ENCODE measurements around the gene FGD2. TPM values are rescaled to one million over a fixed set of nuclear protein-coding genes. Genes with fewer than 3 reads are reported as not detected.

FGD2 gene
- total RNA-seq, 4 donors from 2014 or later = 11.6 to 34.5 (median 22.5) TPM

DNA sequence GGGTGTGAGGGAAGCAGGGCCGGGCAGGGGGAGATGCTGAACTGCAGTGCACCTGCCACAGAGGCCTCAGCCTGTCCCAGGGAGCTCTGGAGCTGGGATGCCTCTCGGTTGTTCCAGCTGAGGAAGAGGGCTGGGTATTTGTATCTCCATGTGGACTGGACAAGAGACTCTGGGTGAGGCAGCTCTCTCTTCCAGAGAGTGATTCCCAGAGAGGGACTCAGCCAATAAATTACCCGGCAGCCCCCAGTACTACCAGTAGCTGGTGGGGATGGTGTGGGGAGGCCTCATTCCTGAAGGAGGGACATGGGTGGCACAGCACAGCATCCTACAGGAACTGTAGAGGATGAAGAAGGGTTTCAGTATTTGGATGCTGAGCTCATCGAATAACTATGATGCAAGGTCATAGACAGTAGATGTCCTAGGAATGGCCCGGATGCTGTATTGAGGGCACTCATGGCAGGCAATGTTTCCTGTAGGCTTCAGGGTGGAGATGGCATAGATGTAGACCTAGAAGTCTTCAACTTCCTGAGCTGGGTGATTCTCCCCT lies 1.4 kb downstream of the FGD2 start:
- H3K4me3 ChIP-seq = peak overlapping the region in 1 of 2 donors; percentile 39
- H3K27me3 ChIP-seq = no peaks in the 10 kb centered on the region
- ATAC-seq = no peak
- H3K4me1 ChIP-seq = no peaks in the 10 kb centered on the region
- no peaks in the 10 kb centered on the region for H3K9me3 ChIP-seq
- no peaks in the 10 kb centered on the region for H3K36me3 ChIP-seq
- WGBS, 2 donors (ENCODE audit: low coverage in 1 of 2) = 69 to 90% methylated on average over 2 to 3 of the region's 5 CpGs
- TF ChIP-seq, protein P1, sequence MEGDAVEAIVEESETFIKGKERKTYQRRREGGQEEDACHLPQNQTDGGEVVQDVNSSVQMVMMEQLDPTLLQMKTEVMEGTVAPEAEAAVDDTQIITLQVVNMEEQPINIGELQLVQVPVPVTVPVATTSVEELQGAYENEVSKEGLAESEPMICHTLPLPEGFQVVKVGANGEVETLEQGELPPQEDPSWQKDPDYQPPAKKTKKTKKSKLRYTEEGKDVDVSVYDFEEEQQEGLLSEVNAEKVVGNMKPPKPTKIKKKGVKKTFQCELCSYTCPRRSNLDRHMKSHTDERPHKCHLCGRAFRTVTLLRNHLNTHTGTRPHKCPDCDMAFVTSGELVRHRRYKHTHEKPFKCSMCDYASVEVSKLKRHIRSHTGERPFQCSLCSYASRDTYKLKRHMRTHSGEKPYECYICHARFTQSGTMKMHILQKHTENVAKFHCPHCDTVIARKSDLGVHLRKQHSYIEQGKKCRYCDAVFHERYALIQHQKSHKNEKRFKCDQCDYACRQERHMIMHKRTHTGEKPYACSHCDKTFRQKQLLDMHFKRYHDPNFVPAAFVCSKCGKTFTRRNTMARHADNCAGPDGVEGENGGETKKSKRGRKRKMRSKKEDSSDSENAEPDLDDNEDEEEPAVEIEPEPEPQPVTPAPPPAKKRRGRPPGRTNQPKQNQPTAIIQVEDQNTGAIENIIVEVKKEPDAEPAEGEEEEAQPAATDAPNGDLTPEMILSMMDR (IDR thresholded peaks at IDR 0.05) = no peak
- no peak for TF ChIP-seq POLR2A (IDR thresholded peaks at IDR 0.05)
- TF ChIP-seq EP300 (IDR thresholded peaks at IDR 0.05) = no peak
- no peak for TF ChIP-seq POLR2AphosphoS5 (IDR thresholded peaks at IDR 0.05)
- no peak overlapping the region for H3K27ac ChIP-seq

DNA sequence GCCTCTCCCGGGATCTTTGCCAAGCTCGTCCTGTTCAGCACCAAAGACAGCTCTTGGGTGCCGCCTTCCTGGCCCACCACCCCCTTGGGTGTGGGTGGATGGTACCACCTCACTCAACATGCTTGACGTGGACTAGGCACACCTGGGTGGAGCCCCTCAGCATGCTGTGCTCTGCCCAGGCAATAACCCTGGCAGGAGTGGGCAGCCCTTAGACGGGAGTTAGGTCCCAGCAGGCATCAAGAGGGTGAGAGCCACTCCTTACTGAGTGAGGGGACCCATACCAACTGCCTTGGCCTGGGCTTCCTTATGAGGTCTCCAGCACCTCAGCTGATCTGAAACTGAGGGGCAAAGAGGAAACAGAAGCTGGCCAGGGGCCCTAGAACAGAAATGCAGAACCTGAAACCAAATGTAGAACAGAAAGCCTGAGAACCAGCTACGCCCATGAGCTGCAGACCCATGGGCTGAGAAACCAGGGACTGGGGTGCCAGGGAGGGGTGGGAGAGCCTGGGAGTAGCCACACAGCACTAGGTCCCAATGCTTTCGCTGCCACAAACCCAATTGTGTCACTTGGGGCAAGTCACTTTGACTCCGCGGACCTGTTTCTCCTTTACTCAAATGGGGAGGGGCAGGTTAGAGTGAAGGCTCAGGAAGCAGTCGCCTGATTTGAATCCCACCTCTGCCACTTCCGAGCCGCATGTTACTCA lies 2.0 kb downstream of the FGD2 start:
- 80 to 90% methylated on average over 4 to 5 of the region's 12 CpGs for WGBS, 2 donors (ENCODE audit: low coverage in 1 of 2)
- peak overlapping the region in 1 of 2 donors; percentile 39 for H3K4me3 ChIP-seq
- TF ChIP-seq EP300 (IDR thresholded peaks at IDR 0.05) (no peak), POLR2AphosphoS5 (IDR thresholded peaks at IDR 0.05) (no peak), POLR2A (IDR thresholded peaks at IDR 0.05) (no peak)
- TF ChIP-seq, protein P1 (IDR thresholded peaks at IDR 0.05) = no peak
- no peaks in the 10 kb centered on the region for H3K27me3 ChIP-seq
- no peak for ATAC-seq
- H3K9me3 ChIP-seq = no peaks in the 10 kb centered on the region
- H3K36me3 ChIP-seq = no peaks in the 10 kb centered on the region
- H3K4me1 ChIP-seq = no peaks in the 10 kb centered on the region
- H3K27ac ChIP-seq = peak overlapping the region in 1 of 4 donors; percentile 9

DNA sequence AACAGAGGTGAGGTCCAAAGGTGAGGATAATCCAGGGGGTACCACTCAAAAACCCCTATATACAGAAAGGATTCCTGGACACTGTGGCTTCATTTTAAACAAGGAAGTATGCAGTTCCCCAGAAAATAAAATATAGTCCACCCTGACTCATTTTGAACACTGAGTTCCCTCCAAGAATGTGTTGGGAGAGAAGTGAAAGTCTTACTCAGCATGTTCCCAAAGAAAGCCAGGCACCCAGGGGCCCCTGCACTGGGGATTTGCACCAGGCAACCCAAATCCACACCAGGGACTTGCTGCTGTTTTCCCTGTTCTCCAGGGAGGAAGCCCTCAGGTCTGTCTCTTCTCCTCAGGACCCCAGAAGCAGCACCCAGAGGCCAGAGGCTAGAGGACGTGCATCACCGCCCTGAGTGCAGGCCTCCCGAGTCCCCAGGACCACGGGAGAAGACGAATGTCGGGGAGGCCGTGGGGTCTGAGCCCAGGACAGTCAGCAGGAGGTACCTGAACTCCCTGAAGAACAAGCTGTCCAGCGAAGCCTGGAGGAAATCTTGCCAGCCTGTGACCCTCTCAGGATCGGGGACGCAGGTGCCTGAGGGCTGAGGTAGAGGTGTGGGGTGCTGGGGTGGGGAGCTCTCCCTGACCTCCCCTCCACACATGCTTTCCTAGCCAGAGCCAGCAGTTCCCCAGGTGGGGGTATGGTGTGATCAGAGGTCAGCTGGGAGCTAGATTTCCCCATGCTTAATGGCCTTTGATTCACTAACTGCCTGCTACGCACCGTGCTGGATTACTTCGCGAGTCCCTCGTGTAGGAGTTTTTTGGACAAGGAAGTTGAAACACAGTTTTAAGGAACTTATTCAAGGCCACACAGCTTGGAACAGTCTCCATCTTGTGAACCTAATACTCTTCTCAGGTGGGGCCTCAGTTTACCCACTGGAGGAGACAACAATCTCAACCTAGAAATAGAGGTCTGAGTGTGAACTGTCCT lies 3.3 kb downstream of the FGD2 start:
- Histone ChIP-seq H3K9me3 (no peaks in the 10 kb centered on the region), H3K27me3 (no peaks in the 10 kb centered on the region), H3K27ac (no peak overlapping the region), H3K4me3 (peak overlapping the region in 1 of 2 donors; percentile 25), H3K36me3 (no peaks in the 10 kb centered on the region), H3K4me1 (no peaks in the 10 kb centered on the region)
- ATAC-seq = peak; percentile 8
- 81 to 88% methylated on average over 3 to 4 of the region's 15 CpGs for WGBS, 2 donors (ENCODE audit: low coverage in 1 of 2)
- TF ChIP-seq POLR2A (IDR thresholded peaks at IDR 0.05) (no peak), EP300 (IDR thresholded peaks at IDR 0.05) (no peak), POLR2AphosphoS5 (IDR thresholded peaks at IDR 0.05) (no peak)
- TF ChIP-seq, protein P1 (IDR thresholded peaks at IDR 0.05) = no peak

DNA sequence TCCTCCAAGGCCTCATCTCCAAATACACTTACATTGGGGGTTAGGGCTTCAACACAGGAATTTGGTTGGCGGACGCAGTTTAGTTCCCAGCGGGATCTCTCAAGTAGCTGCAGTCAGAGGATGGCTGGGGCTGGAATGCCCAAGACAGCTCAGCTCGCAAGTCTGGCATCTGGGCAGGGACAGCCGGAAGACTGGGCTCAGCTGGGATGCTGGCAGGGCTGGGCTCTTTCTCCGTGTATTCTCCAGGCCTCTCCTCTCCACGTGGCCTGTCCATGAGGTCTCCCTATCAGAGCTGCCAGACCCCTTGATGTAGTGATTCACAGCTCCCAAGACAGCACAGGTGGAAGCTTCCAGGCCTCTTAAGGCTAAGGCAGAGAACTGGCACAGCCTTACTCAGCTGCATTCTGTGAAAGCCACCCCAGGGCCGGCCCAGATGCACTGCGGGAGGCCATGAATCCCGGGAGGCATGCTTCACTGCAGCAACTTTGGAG lies 5.0 kb downstream of the FGD2 start:
- Histone ChIP-seq H3K4me1 (no peaks in the 10 kb centered on the region), H3K36me3 (no peaks in the 10 kb centered on the region), H3K4me3 (no peak overlapping the region), H3K27ac (no peak overlapping the region), H3K9me3 (no peaks in the 10 kb centered on the region), H3K27me3 (no peaks in the 10 kb centered on the region)
- no peak for TF ChIP-seq EP300 (IDR thresholded peaks at IDR 0.05)
- TF ChIP-seq, protein P1 (IDR thresholded peaks at IDR 0.05) = no peak
- no peak for ATAC-seq
- WGBS, 2 donors (ENCODE audit: low coverage in 1 of 2) = no CpG with 5 or more reads among the region's 10 CpGs
